ENCODE data around the gene SLC25A30.

Gene SLC25A30

DNA sequence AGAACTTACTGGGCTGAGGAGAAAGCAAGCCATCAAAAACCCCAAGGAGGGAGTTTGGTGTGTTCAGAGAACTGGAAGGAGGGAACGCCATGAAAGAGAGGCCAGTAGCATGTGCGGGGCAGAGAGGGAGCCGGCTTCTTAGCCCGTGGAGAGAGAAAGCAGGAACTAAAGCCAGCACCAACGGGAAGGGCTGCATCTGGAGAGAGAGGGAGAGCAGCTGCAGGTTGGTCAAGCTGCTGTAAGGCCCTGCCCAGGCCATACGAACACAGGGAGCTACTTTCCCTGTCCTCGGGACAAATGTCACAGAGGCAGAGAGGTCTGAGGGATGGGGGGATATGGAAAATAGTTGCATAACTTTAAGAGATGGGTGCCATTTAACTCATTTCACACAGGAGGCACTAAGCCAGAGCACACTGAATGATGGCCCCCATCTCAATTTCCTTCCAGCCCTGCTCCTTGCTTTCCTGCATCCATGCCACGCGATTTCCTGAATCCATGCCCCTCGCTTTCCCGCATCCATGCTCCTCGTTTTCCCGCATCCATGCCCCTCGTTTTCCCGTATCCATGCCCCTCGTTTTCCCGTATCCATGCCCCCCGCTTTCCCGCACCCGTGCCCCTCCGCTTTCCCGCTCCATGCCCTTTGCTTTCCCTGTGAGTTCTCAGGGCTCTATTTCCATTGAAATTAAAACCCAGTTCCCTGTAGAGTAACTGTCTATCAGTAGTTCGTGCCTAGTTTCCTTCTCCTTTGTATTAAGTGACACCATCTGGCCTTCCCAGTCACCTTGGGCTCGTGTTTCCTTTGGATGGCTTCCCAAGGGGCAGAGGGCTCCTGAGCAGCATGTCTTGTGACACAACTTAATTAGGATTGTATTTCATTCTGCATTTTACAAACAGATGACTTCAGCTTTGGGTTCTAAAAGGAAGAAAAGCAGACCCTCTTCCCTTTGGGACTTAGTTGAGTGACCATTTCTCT, 45.7 kb downstream of the SLC25A30 start:
- no peaks in the 10 kb centered on the region for H3K27me3 ChIP-seq
- H3K36me3 ChIP-seq = no peaks in the 10 kb centered on the region
- H3K27ac ChIP-seq = no peak overlapping the region
- peaks cover 5 to 8% of the 10 kb centered on the region in 2 experiments for H3K4me1 ChIP-seq (ENCODE audit: control insufficient read depth in 1 of 2, insufficient read depth in 1 of 2, low read depth in 1 of 2, low read length in 1 of 2)
- TF ChIP-seq, protein P1, sequence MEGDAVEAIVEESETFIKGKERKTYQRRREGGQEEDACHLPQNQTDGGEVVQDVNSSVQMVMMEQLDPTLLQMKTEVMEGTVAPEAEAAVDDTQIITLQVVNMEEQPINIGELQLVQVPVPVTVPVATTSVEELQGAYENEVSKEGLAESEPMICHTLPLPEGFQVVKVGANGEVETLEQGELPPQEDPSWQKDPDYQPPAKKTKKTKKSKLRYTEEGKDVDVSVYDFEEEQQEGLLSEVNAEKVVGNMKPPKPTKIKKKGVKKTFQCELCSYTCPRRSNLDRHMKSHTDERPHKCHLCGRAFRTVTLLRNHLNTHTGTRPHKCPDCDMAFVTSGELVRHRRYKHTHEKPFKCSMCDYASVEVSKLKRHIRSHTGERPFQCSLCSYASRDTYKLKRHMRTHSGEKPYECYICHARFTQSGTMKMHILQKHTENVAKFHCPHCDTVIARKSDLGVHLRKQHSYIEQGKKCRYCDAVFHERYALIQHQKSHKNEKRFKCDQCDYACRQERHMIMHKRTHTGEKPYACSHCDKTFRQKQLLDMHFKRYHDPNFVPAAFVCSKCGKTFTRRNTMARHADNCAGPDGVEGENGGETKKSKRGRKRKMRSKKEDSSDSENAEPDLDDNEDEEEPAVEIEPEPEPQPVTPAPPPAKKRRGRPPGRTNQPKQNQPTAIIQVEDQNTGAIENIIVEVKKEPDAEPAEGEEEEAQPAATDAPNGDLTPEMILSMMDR (IDR thresholded peaks at IDR 0.05) = no peak
- no peak overlapping the region for H3K4me3 ChIP-seq (ENCODE audit: low read depth in 1 of 2, low read length in 1 of 2)
- no peaks in the 10 kb centered on the region for H3K9me3 ChIP-seq

DNA sequence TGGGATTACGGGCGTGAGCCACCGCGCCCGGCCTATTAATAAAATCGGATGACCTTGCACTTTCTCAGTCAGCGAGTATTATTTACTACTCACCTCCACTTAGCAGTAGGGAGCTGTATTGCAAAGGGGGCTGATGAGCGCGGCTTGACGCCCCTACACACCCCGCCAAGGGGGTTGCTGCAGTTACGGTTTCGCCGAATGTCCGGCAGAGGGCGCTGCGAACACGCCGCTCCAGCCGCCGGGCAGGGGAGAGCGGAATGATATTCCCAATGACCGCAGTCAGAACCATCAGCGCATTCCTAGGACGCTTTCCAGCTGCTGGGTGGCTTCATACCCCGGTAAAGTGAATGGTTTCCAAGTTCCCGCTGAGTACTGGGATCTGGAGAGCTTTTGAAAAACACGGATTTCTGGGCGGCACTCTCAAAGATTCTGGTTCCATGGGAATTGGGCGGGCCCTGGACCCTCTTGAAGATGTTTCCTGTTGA, 47.2 kb downstream of the SLC25A30 start:
- no peaks in the 10 kb centered on the region for H3K27me3 ChIP-seq
- H3K9me3 ChIP-seq = no peaks in the 10 kb centered on the region
- no peaks in the 10 kb centered on the region for H3K36me3 ChIP-seq
- TF ChIP-seq, protein P1 (IDR thresholded peaks at IDR 0.05) = peak; percentile 87
- no peak overlapping the region for H3K4me3 ChIP-seq (ENCODE audit: low read depth in 1 of 2, low read length in 1 of 2)
- no peak overlapping the region for H3K27ac ChIP-seq
- peaks cover 8 to 10% of the 10 kb centered on the region in 2 experiments for H3K4me1 ChIP-seq (ENCODE audit: control insufficient read depth in 1 of 2, insufficient read depth in 1 of 2, low read depth in 1 of 2, low read length in 1 of 2)

DNA sequence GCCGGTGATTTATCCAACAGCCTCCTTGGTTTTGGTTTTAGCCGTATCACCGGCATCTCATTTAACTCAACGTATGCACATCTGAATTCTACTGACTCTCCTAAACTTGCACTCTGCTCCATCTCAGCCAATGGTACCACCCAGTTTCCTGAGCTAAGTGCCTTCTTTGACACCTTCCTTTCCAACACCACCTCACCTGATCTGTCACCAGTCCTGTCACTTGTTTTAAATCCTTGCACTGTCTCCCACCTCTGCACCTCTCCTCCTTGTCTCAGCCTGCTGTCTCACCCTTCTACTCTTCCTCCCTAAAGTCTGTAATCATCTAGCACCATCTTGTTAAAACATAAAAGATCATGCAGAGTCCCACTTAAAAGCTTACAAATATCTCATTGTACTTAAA, 49.1 kb downstream of the SLC25A30 start:
- Histone ChIP-seq H3K4me1 (ENCODE audit: control insufficient read depth in 1 of 2, insufficient read depth in 1 of 2, low read depth in 1 of 2, low read length in 1 of 2) (peaks cover 8 to 10% of the 10 kb centered on the region in 2 experiments), H3K4me3 (ENCODE audit: low read depth in 1 of 2, low read length in 1 of 2) (no peak overlapping the region), H3K9me3 (no peaks in the 10 kb centered on the region), H3K36me3 (no peaks in the 10 kb centered on the region), H3K27me3 (no peaks in the 10 kb centered on the region), H3K27ac (no peak overlapping the region)
- TF ChIP-seq, protein P1 (IDR thresholded peaks at IDR 0.05) = no peak

DNA sequence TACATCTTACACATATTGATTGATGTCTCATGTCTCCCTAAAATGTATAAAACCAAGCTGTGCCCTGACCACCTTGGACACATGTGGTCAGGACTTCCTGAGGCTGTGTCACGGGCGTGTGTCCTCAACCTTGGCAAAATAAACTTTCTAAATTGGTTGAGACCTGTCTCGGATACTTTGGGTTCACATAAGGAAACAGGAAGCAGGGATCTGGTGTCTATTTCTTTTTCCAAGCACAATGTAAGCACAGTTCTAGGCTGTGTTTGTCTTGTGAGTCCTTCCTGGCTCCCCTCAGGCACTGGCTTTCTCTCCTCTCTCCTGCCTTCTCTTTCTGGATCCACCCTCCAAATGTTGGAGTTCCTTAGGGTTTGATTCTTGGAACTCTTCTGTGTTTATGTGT, 49.6 kb downstream of the SLC25A30 start:
- no peak overlapping the region for H3K4me3 ChIP-seq (ENCODE audit: low read depth in 1 of 2, low read length in 1 of 2)
- H3K27me3 ChIP-seq = no peaks in the 10 kb centered on the region
- no peaks in the 10 kb centered on the region for H3K9me3 ChIP-seq
- H3K27ac ChIP-seq = no peak overlapping the region
- peaks cover 8 to 10% of the 10 kb centered on the region in 2 experiments for H3K4me1 ChIP-seq (ENCODE audit: control insufficient read depth in 1 of 2, insufficient read depth in 1 of 2, low read depth in 1 of 2, low read length in 1 of 2)
- TF ChIP-seq, protein P1 (IDR thresholded peaks at IDR 0.05) = no peak
- no peaks in the 10 kb centered on the region for H3K36me3 ChIP-seq

DNA sequence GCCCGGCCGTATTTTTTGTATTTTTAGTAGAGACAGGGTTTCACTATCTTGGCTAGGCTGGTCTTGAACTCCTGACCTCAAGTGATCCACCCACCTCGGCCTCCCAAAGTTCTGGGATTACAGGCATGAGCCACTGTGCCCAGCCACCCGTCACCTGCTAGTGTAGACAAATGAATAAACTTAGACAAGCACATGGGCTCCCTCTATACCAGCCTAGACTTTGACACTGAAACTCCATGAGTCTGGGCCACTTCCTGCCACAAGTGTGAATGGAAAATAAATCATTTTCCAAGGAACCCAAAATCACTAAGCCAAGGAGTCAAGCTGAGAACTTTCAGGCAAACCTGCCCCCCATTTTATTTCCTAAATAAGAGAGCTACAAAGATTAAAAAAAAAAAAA, 50.2 kb downstream of the SLC25A30 start:
- TF ChIP-seq, protein P1 (IDR thresholded peaks at IDR 0.05) = no peak
- Histone ChIP-seq H3K27ac (no peak overlapping the region), H3K4me1 (ENCODE audit: control insufficient read depth in 1 of 2, insufficient read depth in 1 of 2, low read depth in 1 of 2, low read length in 1 of 2) (peaks cover 8 to 10% of the 10 kb centered on the region in 2 experiments), H3K9me3 (no peaks in the 10 kb centered on the region), H3K27me3 (no peaks in the 10 kb centered on the region), H3K36me3 (no peaks in the 10 kb centered on the region), H3K4me3 (ENCODE audit: low read depth in 1 of 2, low read length in 1 of 2) (no peak overlapping the region)
